ENCODE data around the gene RC3H2. TPM values are rescaled to one million over a fixed set of nuclear protein-coding genes. Genes with fewer than 3 reads are reported as not detected.
A peak's percentile ranks its signal among the peaks of the same experiment; 100 is the strongest.
"Not testable (repeated sequence)": the region's sequence is repeated elsewhere in the genome, so short reads cannot be mapped to it uniquely, and the experiment has no call there.

The RC3H2 gene
- total RNA-seq, 2 experiments from 2014 or later = 51.4 to 55.1 TPM

DNA sequence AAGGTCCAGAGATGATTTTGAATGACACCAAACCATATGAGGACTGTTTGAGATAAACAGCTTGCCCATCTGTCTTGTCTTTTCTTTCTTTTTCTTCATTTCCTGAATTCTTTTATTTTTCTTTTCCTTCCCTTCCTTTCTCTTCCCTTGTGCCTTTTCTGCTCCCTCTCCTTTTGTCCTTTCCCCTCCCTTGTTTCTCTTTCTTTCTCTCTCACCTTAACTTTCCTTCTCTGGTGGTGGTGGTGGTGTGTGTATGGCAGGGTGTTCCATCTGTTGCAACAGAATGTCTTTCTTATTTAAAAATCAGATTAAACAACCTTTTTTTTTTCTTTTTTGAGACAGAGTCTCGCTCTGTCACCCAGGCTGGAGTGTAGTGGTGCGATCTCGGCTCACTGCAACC lies 73.0 kb downstream of the RC3H2 start:
- ChIA-PET POLR2A (interaction anchor here (1.5 to 1.6 kb wide), 2 partner anchors 12 to 50 kb away, joined by 3 read pairs; no protein-coding TSS in a partner anchor), CTCF (no interaction called here)
- no peaks in the 10 kb centered on the region for H3K27me3 Mint-ChIP-seq
- no peak overlapping the region for H3K27ac Mint-ChIP-seq
- H3K9me3 Mint-ChIP-seq = no peaks in the 10 kb centered on the region
- H3K4me1 Mint-ChIP-seq = peaks cover 19% of the 10 kb centered on the region
- H3K4me3 Mint-ChIP-seq = no peak overlapping the region
- peaks cover under 1% of the 10 kb centered on the region for H3K36me3 Mint-ChIP-seq (ENCODE audit: low read depth)
- no peak for DNase-seq

DNA sequence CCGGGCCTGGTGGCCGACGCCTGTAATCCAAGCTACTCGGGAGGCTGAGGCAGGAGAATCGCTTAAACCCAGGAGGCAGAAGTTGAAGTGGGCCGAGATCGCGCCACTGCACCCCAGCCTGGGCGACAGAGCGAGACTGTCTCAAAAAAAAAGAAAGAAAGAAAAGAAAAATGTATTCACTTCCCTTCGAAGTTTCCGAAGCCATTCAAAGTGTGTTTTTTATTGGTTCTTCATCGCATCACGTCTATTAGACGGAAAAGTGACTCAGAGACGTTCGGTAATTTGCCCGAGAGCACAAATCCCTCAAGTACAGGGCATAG lies 76.2 kb downstream of the RC3H2 start:
- peak overlapping the region; percentile 91 for H3K4me3 Mint-ChIP-seq
- ChIA-PET CTCF (interaction anchor here (0.6 to 2.7 kb wide), 6 partner anchors 13 to 521 kb away, joined by 3 to 13 read pairs (median 4); no protein-coding TSS in a partner anchor), POLR2A (interaction anchor here (0.7 to 2.3 kb wide), 14 partner anchors 9 to 564 kb away, joined by 3 to 18 read pairs (median 6); partner anchors contain the start of genes MRRF, RABGAP1, RBM18 and RC3H2)
- peaks cover 30% of the 10 kb centered on the region for H3K4me1 Mint-ChIP-seq
- H3K27ac Mint-ChIP-seq = peak overlapping the region; percentile 86
- not testable (repeated sequence) for H3K27me3 Mint-ChIP-seq, H3K9me3 Mint-ChIP-seq, DNase-seq
- peaks cover 24% of the 10 kb centered on the region for H3K36me3 Mint-ChIP-seq (ENCODE audit: low read depth)

GRCh38 chr9:122827761-122828093 lies 77.4 kb downstream of the RC3H2 start:
- POLR2A ChIA-PET = interaction anchor here (0.6 to 2.3 kb wide), 18 partner anchors 8 to 513 kb away, joined by 3 to 18 read pairs (median 4); partner anchors contain the start of genes RABGAP1, RC3H2, ZBTB26 and ZBTB6
- Mint-ChIP-seq H3K4me3 (peak overlapping the region; percentile 91), H3K27me3 (no peaks in the 10 kb centered on the region), H3K27ac (peak overlapping the region; percentile 86), H3K36me3 (ENCODE audit: low read depth) (peaks cover 31% of the 10 kb centered on the region), H3K4me1 (peaks cover 30% of the 10 kb centered on the region), H3K9me3 (no peaks in the 10 kb centered on the region)
- no peak for DNase-seq
- CTCF ChIA-PET = interaction anchor here (0.8 to 2.7 kb wide), 4 partner anchors 9 to 512 kb away, joined by 3 to 13 read pairs (median 5); no protein-coding TSS in a partner anchor

- H3K4me3 Mint-ChIP-seq = no peak overlapping the region
- H3K27me3 Mint-ChIP-seq = no peaks in the 10 kb centered on the region
- H3K4me1 Mint-ChIP-seq = peaks cover 42% of the 10 kb centered on the region
- no peak for DNase-seq
- ChIA-PET CTCF (no interaction called here), POLR2A (interaction anchor here (2.0 kb wide), 1 partner anchor 12 kb away, joined by 6 read pairs; no protein-coding TSS in a partner anchor)
- peaks cover 53% of the 10 kb centered on the region for H3K36me3 Mint-ChIP-seq (ENCODE audit: low read depth)
- no peak overlapping the region for H3K27ac Mint-ChIP-seq
- H3K9me3 Mint-ChIP-seq = no peaks in the 10 kb centered on the region
Observed at GRCh38 chr9:122822938-122823337, 82.2 kb downstream of the RC3H2 start.

DNA sequence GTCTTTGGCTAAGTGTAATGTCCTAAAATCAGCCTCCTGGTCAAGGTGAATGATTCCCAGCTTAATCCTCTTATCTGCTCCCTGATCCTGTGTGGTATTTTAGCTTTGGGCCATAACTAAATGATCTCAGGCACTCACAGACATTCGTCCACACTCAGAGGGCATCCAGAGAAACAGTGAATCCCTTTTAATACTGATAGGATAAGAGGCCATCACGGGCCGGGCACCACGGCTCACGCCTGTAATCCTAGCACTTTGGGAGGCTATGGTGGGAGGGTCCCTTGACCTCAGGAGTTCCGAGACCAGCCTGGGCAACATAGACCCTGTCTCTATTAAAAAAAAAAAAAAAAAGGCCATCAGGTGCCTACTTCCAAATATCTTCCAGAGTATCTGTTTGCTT lies 83.1 kb downstream of the RC3H2 start:
- POLR2A ChIA-PET = no interaction called here
- peaks cover 51% of the 10 kb centered on the region for H3K36me3 Mint-ChIP-seq (ENCODE audit: low read depth)
- H3K27me3 Mint-ChIP-seq = no peaks in the 10 kb centered on the region
- no peak for DNase-seq
- no peak overlapping the region for H3K4me3 Mint-ChIP-seq
- H3K9me3 Mint-ChIP-seq = no peaks in the 10 kb centered on the region
- CTCF ChIA-PET = no interaction called here
- peaks cover 39% of the 10 kb centered on the region for H3K4me1 Mint-ChIP-seq
- no peak overlapping the region for H3K27ac Mint-ChIP-seq

- Mint-ChIP-seq H3K9me3 (no peaks in the 10 kb centered on the region), H3K27me3 (no peaks in the 10 kb centered on the region), H3K4me1 (peaks cover 38% of the 10 kb centered on the region), H3K4me3 (no peak overlapping the region), H3K27ac (no peak overlapping the region), H3K36me3 (ENCODE audit: low read depth) (peaks cover 49% of the 10 kb centered on the region)
- DNase-seq = no peak
- ChIA-PET POLR2A (no interaction called here), CTCF (no interaction called here)
Observed at GRCh38 chr9:122821278-122821943, 83.7 kb downstream of the RC3H2 start.

DNA sequence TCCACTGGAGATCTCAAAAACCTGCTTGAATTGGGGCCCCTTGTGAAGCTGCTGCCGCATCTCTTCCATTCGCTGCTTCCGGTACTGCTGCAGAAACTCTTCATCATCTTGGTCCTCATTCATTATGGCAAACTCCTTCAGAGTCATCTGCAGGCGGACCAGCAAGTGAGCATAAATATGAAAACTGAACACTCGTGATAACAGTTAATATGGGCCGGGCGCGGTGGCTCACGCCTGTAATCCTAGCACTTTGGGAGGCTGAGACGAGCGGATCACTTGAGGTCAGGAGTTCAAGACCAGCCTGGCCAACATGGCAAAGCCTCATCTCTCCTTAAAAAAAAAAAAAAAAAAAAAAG lies 84.7 kb downstream of the RC3H2 start:
- H3K4me1 Mint-ChIP-seq = peaks cover 38% of the 10 kb centered on the region
- H3K27ac Mint-ChIP-seq = peak overlapping the region; percentile 27
- no peak overlapping the region for H3K4me3 Mint-ChIP-seq
- no peak for DNase-seq
- H3K9me3 Mint-ChIP-seq = no peaks in the 10 kb centered on the region
- POLR2A ChIA-PET = interaction anchor here (2.4 kb wide), 1 partner anchor 8 kb away, joined by 10 read pairs; the partner anchor contains the start of gene PDCL
- H3K27me3 Mint-ChIP-seq = no peaks in the 10 kb centered on the region
- CTCF ChIA-PET = interaction anchor here (2.6 kb wide), 1 partner anchor 8 kb away, joined by 7 read pairs; the partner anchor contains the start of gene PDCL
- peaks cover 44% of the 10 kb centered on the region for H3K36me3 Mint-ChIP-seq (ENCODE audit: low read depth)

- Mint-ChIP-seq H3K9me3 (no peaks in the 10 kb centered on the region), H3K4me1 (peaks cover 40% of the 10 kb centered on the region), H3K27me3 (no peaks in the 10 kb centered on the region), H3K4me3 (no peak overlapping the region), H3K27ac (peak overlapping the region; percentile 35), H3K36me3 (ENCODE audit: low read depth) (peaks cover 44% of the 10 kb centered on the region)
- ChIA-PET POLR2A (interaction anchor here (2.4 kb wide), 1 partner anchor 9 kb away, joined by 10 read pairs; the partner anchor contains the start of gene PDCL), CTCF (interaction anchor here (2.6 kb wide), 1 partner anchor 8 kb away, joined by 7 read pairs; the partner anchor contains the start of gene PDCL)
- DNase-seq = no peak
Observed at GRCh38 chr9:122819791-122820489, 85.2 kb downstream of the RC3H2 start.

DNA sequence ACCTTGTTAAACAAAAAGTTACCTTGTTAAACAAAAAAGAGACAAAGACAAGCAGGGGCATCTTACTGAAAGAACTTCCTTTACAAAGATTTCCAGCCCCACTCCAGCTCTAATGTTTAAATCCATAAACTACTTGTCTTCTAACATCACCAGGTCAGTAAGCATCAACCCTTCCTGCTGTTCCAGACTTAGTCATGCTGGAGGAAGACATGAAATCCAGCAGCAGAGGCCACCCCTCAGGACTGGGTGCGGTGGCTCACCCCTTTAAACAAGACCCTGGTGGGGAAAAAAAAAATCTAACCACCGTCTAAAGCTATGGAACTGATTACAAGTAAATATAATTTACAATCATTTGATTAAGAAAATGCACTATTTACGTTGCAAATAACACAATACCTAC lies 85.8 kb downstream of the RC3H2 start:
- Mint-ChIP-seq H3K9me3 (no peaks in the 10 kb centered on the region), H3K27ac (peak overlapping the region; percentile 35), H3K36me3 (ENCODE audit: low read depth) (peaks cover 42% of the 10 kb centered on the region), H3K4me3 (no peak overlapping the region), H3K4me1 (peaks cover 36% of the 10 kb centered on the region), H3K27me3 (no peaks in the 10 kb centered on the region)
- no peak for DNase-seq
- ChIA-PET POLR2A (interaction anchor here (2.4 kb wide), 1 partner anchor 9 kb away, joined by 10 read pairs; the partner anchor contains the start of gene PDCL), CTCF (interaction anchor here (0.6 to 2.6 kb wide), 2 partner anchors 9 to 249 kb away, joined by 4 to 7 read pairs; partner anchors contain the start of gene PDCL)

- H3K4me1 Mint-ChIP-seq = peaks cover 33% of the 10 kb centered on the region
- H3K9me3 Mint-ChIP-seq = no peaks in the 10 kb centered on the region
- peak; percentile 60 for DNase-seq
- H3K36me3 Mint-ChIP-seq (ENCODE audit: low read depth) = peaks cover 23% of the 10 kb centered on the region
- H3K27ac Mint-ChIP-seq = peak overlapping the region; percentile 87
- ChIA-PET POLR2A (interaction anchor here (1.0 to 1.5 kb wide), 5 partner anchors 9 to 506 kb away, joined by 3 to 9 read pairs (median 3); partner anchors contain the start of gene PDCL), CTCF (interaction anchor here (0.9 to 2.5 kb wide), 6 partner anchors 9 to 717 kb away, joined by 3 to 13 read pairs (median 6); partner anchors contain the start of gene PDCL)
- H3K27me3 Mint-ChIP-seq = no peaks in the 10 kb centered on the region
- peak overlapping the region; percentile 63 for H3K4me3 Mint-ChIP-seq
Observed at GRCh38 chr9:122816163-122816867, 88.8 kb downstream of the RC3H2 start.

DNA sequence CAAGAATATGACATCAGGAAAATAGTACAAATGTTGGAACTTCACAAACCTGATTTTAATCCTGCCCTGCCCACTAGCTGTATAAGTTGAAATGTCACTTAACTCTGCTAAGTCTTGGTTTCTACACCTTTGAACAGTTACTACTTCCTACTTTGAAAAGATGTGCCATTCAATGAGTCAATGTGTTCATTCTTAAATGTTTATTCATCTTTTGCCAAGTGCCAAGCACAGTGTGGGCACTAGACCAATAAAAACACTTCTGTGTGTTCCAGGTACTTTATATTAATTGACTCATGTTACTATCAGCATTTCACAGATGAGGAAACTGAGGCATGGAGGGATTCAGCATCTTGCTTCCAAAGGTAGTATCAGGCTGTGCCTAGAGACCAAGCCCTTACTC lies 89.6 kb downstream of the RC3H2 start:
- Mint-ChIP-seq H3K36me3 (ENCODE audit: low read depth) (peaks cover 20% of the 10 kb centered on the region), H3K4me3 (no peak overlapping the region), H3K27ac (no peak overlapping the region), H3K4me1 (peaks cover 33% of the 10 kb centered on the region), H3K9me3 (no peaks in the 10 kb centered on the region), H3K27me3 (no peaks in the 10 kb centered on the region)
- ChIA-PET CTCF (interaction anchor here (0.9 to 2.5 kb wide), 5 partner anchors 9 to 716 kb away, joined by 3 to 13 read pairs (median 7); partner anchors contain the start of gene PDCL), POLR2A (interaction anchor here (1.0 to 1.5 kb wide), 3 partner anchors 13 to 507 kb away, joined by 3 to 9 read pairs (median 3); partner anchors contain the start of gene PDCL)
- DNase-seq = no peak

DNA sequence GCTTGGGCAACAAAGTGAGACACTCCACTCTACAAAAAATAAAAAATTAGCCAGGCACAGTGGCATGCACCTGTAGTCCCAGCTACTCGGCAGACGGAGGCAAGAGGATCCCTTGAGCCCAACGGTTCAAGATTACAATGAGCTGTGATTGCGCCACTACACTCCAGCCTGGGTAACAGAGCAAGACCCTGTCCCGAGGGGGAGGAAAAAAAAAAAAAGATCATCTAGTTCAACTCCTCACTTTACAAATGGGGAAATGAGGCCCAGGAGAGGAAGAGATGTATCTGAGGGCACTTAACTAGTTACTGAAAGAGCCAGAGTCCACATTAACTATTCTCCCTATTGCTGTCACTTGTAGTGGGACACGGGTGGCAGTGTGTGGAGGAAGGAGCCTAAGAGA lies 90.6 kb downstream of the RC3H2 start:
- ChIA-PET POLR2A (no interaction called here), CTCF (interaction anchor here (0.6 to 2.5 kb wide), 2 partner anchors 13 to 481 kb away, joined by 3 to 13 read pairs; partner anchors contain the start of gene PDCL)
- Mint-ChIP-seq H3K4me1 (peaks cover 23% of the 10 kb centered on the region), H3K9me3 (no peaks in the 10 kb centered on the region), H3K27ac (no peak overlapping the region), H3K36me3 (ENCODE audit: low read depth) (peaks cover 12% of the 10 kb centered on the region), H3K4me3 (no peak overlapping the region), H3K27me3 (no peaks in the 10 kb centered on the region)
- no peak for DNase-seq

All from activated CD4-positive, alpha-beta memory T cell treated with anti-CD3 and anti-CD28 coated beads, Interleukin-2, amount 10 ng/mL, durations not matched to agents 7 days and 5 days (primary cell).